NT2/D1 (cell line): ENCODE results near the gene PCYT2.

Experiments
- DNase-seq: peaks from one replicate; pipeline ENCODE4 v3.0.0-alpha.2; 2011; ENCODE audit warnings: low read depth, low spot score
- H3K27me3 ChIP-seq: 2 replicates; pipeline ENCODE4 v1.6.0; 2011; ENCODE audit warnings: mild to moderate bottlenecking; ENCODE audit not compliant: insufficient read length, insufficient read depth
- H3K36me3 ChIP-seq: 2 replicates; pipeline ENCODE4 v1.6.1; 2011; ENCODE audit warnings: mild to moderate bottlenecking, low read length, mixed read lengths; ENCODE audit not compliant: insufficient read depth, insufficient read length
- H3K4me1 ChIP-seq: 2 replicates; pipeline ENCODE4 v1.5.1; 2011; ENCODE audit not compliant: insufficient read depth, insufficient read length
- H3K4me3 ChIP-seq: 2 replicates; pipeline ENCODE4 v1.5.1; 2011; ENCODE audit warnings: low read depth; ENCODE audit not compliant: insufficient read length
- H3K9ac ChIP-seq: 2 replicates; pipeline ENCODE4 v1.6.0; 2011; ENCODE audit warnings: low read depth; ENCODE audit not compliant: insufficient read length
- H3K9me3 ChIP-seq: 2 replicates; pipeline ENCODE4 v1.5.1; 2011; ENCODE audit warnings: mild to moderate bottlenecking, low read length; ENCODE audit not compliant: insufficient read depth
- SUZ12 ChIP-seq: IDR thresholded peaks from 2 replicates; pipeline ENCODE4 v1.6.1; 2011; ENCODE audit not compliant: insufficient read length, insufficient read depth; ENCODE audit errors: extremely low read depth
- YY1 ChIP-seq: IDR thresholded peaks from 2 replicates; pipeline ENCODE4 v1.6.1; 2011; ENCODE audit not compliant: insufficient read length, insufficient read depth
- ZNF274 ChIP-seq: IDR thresholded peaks from 2 replicates; pipeline ENCODE4 v1.6.1; 2011; ENCODE audit warnings: mild to moderate bottlenecking, low read depth, low read length

The PCYT2 gene

GRCh38 chr17:81860756-81861568 lies 50.2 kb downstream of the PCYT2 start:
- Histone ChIP-seq H3K9me3 (no peaks in the 10 kb centered on the region), H3K4me1 (peaks cover 22% of the 10 kb centered on the region), H3K36me3 (peaks cover 73% of the 10 kb centered on the region), H3K27me3 (no peaks in the 10 kb centered on the region), H3K4me3 (peak overlapping the region; percentile 99), H3K9ac (peak overlapping the region; percentile 93)
- peak; percentile 97 for DNase-seq
- TF ChIP-seq SUZ12 (no peak), YY1 (peak; percentile 41)

DNA sequence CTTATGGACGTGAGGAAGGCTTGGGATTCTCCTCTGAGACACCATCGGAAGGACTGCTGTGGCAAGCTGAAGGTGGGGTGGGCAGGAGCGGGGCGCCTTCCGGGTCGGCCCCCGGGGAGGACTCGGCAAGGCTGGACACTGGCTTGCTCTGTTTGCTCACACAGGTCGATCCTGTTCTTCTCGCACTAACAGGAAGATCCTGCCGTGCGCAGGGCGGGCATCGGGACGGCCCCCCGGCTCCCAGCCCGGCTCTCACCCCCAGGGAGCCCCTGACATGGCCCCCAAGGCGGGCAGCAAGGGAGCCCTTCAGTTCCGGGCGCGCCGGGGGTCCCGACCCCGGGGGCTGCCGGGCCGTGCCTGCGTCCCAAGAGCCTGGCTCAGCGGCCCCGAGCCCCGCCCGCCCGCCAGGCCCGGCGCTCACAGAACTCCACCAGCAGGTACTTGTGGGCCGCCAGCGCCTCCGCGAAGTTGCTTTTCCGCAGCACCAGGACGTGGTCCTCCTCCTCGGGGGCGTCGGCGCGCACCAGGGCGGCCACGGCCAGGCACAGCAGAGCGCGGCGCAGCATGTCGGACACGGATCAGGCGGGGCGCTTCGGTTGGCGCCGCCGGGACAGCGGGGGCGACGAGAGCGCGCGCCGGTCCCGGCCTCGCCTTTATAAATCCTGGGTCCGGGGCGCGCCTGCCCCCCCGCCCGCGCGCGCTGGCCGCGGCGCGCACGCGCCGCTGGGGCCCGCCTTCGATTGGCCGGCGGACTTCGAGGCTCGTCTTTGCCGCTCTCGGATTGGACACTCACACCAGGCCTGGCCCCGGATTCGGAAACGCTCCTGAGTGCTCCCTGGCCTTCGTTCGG lies 51.1 kb downstream of the PCYT2 start, which contains the start of gene P4HB:
Gene P4HB, minus strand, starts transcription at position 630 of the 850 bp plus-strand sequence. Its CDS starts 64 bp downstream, at position 566.
- no peak for DNase-seq
- Histone ChIP-seq H3K9me3 (no peaks in the 10 kb centered on the region), H3K4me1 (peaks cover 15% of the 10 kb centered on the region), H3K9ac (peak within 1 kb of the TSS; percentile 93), H3K36me3 (peaks cover 73% of the 10 kb centered on the region), H3K27me3 (no peaks in the 10 kb centered on the region), H3K4me3 (peak within 1 kb of the TSS; percentile 99)
- no peak for TF ChIP-seq YY1
- no peak for TF ChIP-seq SUZ12
- no peak for TF ChIP-seq ZNF274

- DNase-seq, result no peak
- TF ChIP-seq ZNF274 (no peak), YY1 (no peak), SUZ12 (no peak)
- Histone ChIP-seq H3K4me1 (peaks cover 15% of the 10 kb centered on the region), H3K27me3 (no peaks in the 10 kb centered on the region), H3K4me3 (peak overlapping the region; percentile 79), H3K9ac (peak overlapping the region; percentile 82), H3K9me3 (no peaks in the 10 kb centered on the region), H3K36me3 (peaks cover 74% of the 10 kb centered on the region)
Measured at GRCh38 chr17:81858967-81859905, 52.0 kb downstream of the PCYT2 start.

DNA sequence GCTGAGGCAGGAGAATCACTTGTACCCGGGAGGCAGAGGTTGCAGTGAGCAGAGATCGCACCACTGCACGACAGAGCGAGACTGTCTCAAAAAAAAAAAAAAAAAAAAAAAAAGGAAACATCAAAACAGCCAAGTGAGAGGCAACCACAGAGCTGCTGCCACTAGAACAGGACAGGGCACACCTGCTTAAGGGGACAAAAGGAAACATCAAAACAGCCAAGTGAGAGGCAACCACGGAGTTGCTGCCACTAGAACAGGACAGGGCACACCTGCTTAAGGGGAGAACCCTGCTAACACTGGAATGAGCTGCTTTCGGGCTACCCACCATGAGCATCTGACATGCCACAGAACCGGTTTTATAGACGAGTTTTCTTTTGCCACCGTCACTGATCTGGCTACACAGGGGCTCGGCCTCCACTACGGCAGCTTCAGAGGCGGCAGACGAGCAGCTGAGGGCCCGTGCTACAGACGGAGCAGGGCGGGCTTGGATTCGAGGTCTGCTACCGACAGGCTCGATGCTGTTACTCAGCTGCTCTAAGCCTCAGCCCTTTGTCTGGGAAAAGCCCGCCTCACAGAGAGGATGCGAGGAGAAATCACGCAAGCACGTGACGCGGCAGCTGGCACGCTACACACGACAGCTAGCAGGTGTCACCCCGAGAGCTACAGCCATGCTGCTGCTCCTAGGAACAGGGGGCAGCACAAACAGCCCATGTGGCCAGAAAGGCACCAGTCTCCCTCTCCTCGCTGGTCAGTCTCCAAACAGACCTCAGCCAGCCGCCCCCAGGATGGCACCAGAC lies 52.8 kb downstream of the PCYT2 start:
- peak overlapping the region; percentile 79 for H3K4me3 ChIP-seq
- no peak for TF ChIP-seq YY1
- no peak for TF ChIP-seq SUZ12
- TF ChIP-seq ZNF274, result no peak
- H3K9me3 ChIP-seq, result no peaks in the 10 kb centered on the region
- peak overlapping the region; percentile 82 for H3K9ac ChIP-seq
- no peaks in the 10 kb centered on the region for H3K27me3 ChIP-seq
- H3K36me3 ChIP-seq, result peaks cover 74% of the 10 kb centered on the region
- H3K4me1 ChIP-seq, result peaks cover 15% of the 10 kb centered on the region
- DNase-seq, result no peak

DNA sequence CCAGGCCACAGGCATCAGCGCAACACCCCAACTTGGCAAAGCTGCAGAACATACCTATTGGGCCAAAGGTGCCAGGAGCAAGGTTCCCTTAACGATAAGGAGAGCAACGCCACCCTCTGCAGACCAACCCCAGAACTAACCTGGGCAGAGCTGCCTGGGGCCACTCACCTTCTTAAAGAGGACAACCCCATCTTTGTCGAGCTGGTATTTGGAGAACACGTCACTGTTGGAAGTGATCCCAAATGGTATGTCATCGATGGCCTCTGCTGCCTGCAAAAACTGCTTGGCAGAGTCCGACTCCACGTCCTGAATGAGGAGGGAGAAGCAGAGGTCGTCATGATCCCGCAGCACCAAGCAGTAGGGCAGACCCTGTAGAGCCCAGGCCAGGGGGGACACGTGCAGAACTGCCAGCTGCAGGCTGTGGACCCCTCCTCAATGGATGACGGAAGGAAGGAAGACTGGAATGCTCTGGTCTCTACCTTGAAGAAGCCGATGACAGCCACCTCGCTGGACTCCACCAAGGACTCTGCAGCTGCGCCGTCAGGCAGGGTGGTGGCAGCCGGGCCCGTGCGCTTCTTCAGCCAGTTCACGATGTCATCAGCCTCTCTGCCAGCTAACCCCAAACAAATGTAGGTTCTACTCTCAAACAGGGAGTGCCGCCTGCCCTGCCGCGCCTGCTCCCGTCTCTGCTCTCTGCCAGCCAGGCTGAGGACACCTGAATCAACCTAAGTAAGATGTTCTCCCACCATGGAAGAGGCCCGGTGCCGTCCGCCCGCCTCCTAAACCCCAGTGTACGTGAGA lies 56.0 kb downstream of the PCYT2 start:
- H3K9ac ChIP-seq, result no peak overlapping the region
- H3K4me1 ChIP-seq, result peaks cover 17% of the 10 kb centered on the region
- TF ChIP-seq ZNF274 (no peak), YY1 (no peak), SUZ12 (no peak)
- no peaks in the 10 kb centered on the region for H3K27me3 ChIP-seq
- DNase-seq, result no peak
- H3K9me3 ChIP-seq, result no peaks in the 10 kb centered on the region
- no peak overlapping the region for H3K4me3 ChIP-seq
- H3K36me3 ChIP-seq, result peaks cover 91% of the 10 kb centered on the region

- H3K36me3 ChIP-seq, result peaks cover 80% of the 10 kb centered on the region
- H3K27me3 ChIP-seq, result no peaks in the 10 kb centered on the region
- no peak overlapping the region for H3K4me3 ChIP-seq
- H3K9ac ChIP-seq, result no peak overlapping the region
- H3K9me3 ChIP-seq, result no peaks in the 10 kb centered on the region
- DNase-seq, result no peak
- H3K4me1 ChIP-seq, result peaks cover 4% of the 10 kb centered on the region
- TF ChIP-seq SUZ12, result no peak
- TF ChIP-seq ZNF274, result no peak
- no peak for TF ChIP-seq YY1
Measured at GRCh38 chr17:81852237-81852636, 59.0 kb downstream of the PCYT2 start.
